Mononuclear cell (primary cell): ENCODE measurements around the gene PRPF18. TPM values are rescaled to one million over a fixed set of nuclear protein-coding genes. Genes with fewer than 3 reads are reported as not detected.

Experiments
- H3K27me3 ChIP-seq: 2 replicates; pipeline ENCODE4 v1.6.0; 2011; ENCODE audit warnings: low read length, control low read depth; ENCODE audit not compliant: insufficient read depth
- H3K4me1 ChIP-seq: 2 replicates; pipeline ENCODE4 v1.5.1; 2011; ENCODE audit warnings: mild to moderate bottlenecking, low read length, control low read depth; ENCODE audit not compliant: insufficient read depth
- H3K4me3 ChIP-seq: 2 replicates; pipeline ENCODE4 v1.5.1; 2011; ENCODE audit warnings: mild to moderate bottlenecking, low read length, moderate library complexity
- H3K9me3 ChIP-seq: 2 replicates; pipeline ENCODE4 v1.5.1; 2011; ENCODE audit warnings: low read depth, mild to moderate bottlenecking, control low read depth, low read length
- total RNA-seq: library from RNA; depleted of rRNA; stranded (reverse); fragments of >200 nt; gene quantifications from one replicate; pipeline ENCODE4 v1.2.3, GENCODE V29; 2012

PRPF18 gene
- total RNA-seq, 1 donor = 42.7 TPM

DNA sequence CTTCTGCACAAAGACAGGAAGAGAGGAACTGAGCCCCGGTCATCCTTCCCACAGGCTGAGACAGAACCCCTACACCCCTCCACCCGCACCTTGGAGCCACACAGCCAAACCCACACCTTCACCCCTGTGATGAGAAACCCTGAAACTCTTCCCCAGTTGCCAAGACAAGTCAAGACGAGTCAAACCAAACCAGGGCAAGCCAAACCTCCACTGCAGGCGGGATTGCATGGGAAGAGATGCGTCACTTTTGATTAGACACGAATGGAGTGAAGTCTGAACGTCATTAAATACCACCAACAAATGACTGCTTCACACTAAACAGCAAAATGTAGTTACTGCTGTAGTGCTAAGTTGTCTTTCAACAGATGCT lies 73.8 kb downstream of the PRPF18 start:
- Histone ChIP-seq H3K4me3 (no peak overlapping the region), H3K27me3 (no peaks in the 10 kb centered on the region), H3K4me1 (peaks cover 17% of the 10 kb centered on the region), H3K9me3 (no peaks in the 10 kb centered on the region)

DNA sequence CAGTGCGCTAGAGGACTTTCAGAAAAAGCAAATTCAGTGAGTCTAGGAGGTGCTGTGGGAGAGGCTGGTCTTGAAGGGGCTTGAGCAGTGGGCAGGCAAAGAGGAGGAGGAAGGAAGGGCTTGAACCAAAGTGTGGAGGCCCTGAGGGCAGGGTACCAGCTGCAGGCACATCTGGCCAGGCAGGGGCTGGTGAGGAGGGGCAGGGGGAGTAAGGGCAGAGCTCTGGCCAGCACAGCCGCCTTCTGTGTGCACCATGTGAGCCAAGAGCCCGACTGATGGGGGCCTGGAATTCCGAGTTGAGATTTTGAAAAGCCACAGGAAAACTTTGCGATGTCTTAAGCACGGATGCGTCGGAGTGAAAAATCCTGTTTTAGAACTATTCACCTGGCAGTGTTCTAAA lies 74.5 kb downstream of the PRPF18 start:
- no peak overlapping the region for H3K4me3 ChIP-seq
- no peaks in the 10 kb centered on the region for H3K27me3 ChIP-seq
- peaks cover 17% of the 10 kb centered on the region for H3K4me1 ChIP-seq
- no peaks in the 10 kb centered on the region for H3K9me3 ChIP-seq

DNA sequence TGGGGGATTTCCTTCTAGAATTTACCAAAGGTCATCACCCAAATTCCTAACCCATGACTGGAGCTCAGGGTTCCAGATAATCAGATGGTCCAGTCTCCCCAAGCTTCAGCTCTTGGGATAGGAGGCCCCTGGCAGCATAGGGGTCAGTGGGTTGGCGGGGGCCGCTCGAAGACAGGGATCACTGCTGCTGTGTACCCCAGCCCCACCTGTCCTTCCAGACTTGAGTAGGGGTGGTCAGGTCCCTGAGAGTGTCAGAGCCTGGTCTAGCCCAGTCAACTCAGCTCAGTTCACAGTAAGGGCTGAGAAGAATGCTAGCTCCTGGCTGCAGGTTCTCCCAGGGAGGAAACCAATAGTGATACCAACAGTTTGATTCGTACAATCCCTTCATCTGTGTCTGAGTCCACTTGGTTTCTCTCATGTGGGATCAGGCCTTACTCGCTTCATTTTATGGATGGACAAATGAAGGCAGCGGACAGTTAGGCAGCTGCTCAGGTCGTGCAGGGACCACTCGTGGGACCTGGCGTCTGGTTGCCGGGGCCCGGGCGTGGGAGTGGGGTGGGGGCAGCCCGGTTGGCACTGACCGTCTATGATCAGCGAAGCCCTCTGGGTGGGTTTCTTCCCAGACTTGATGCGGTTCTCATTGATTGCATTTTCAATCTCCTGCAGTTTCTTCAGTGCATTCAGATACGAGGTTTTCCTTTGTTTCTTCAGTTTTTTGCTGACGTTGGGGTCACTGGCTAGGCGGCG lies 78.9 kb downstream of the PRPF18 start:
- no peaks in the 10 kb centered on the region for H3K27me3 ChIP-seq
- H3K4me1 ChIP-seq = no peaks in the 10 kb centered on the region
- no peak overlapping the region for H3K4me3 ChIP-seq
- no peaks in the 10 kb centered on the region for H3K9me3 ChIP-seq

GRCh38 chr10:13668126-13668525 lies 81.4 kb downstream of the PRPF18 start:
- H3K4me3 ChIP-seq = no peak overlapping the region
- no peaks in the 10 kb centered on the region for H3K9me3 ChIP-seq
- no peaks in the 10 kb centered on the region for H3K4me1 ChIP-seq
- H3K27me3 ChIP-seq = no peaks in the 10 kb centered on the region

DNA sequence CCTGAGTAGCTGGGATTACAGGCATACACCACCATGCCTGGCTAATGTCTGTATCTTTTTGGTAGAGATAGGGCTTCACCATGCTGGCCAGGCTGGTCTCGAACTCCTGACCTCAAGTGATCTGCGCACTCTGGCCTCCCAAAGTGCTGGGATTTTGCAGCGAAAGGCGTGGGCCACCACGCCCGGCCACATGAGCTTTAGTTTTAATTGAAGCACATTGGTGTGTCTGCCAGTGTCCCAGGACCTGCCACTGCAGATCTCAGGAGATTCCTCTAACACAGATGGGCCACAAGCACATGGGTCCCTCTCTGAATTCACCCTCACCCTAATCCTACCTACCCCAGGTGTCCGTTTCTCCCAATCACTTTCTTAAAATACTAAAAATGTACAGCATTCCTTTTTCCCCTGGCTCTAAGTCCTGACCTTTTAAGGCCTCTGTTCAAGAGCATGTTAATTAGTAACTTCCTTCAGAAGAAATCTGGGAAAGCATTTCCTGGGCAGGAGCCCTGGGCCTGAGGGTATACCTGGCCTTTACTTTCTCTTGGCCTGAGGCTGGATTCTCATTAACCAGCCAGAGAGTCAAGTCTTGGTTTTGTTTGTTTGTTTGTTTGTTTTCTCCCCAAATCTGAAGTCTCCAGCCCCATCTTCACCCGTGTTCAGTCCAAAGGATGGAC lies 82.6 kb downstream of the PRPF18 start:
- Histone ChIP-seq H3K27me3 (no peaks in the 10 kb centered on the region), H3K9me3 (no peaks in the 10 kb centered on the region), H3K4me3 (no peak overlapping the region), H3K4me1 (no peaks in the 10 kb centered on the region)

DNA sequence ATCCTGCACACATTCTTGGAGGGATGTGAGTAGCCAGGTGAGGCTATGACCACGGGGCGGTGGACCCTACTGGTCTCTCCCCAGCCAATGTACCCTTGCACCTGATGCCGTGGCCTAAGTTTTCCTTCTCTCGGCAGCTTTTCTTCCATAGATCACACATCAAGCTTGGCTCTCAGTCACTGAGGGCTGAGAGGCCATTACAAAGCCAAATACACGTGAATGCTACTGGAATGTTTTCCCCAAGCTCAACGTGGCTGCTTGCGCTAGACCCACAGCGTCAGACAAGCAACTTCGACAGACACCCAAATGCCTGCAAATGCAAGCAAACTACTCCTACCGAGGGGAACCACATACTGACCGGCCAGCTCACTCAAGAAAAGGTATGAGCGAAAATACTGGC lies 83.1 kb downstream of the PRPF18 start:
- Histone ChIP-seq H3K27me3 (no peaks in the 10 kb centered on the region), H3K9me3 (no peaks in the 10 kb centered on the region), H3K4me1 (no peaks in the 10 kb centered on the region), H3K4me3 (no peak overlapping the region)

- Histone ChIP-seq H3K4me3 (no peak overlapping the region), H3K4me1 (no peaks in the 10 kb centered on the region), H3K27me3 (no peaks in the 10 kb centered on the region), H3K9me3 (no peaks in the 10 kb centered on the region)
Measured at GRCh38 chr10:13670311-13670710, 83.5 kb downstream of the PRPF18 start.

DNA sequence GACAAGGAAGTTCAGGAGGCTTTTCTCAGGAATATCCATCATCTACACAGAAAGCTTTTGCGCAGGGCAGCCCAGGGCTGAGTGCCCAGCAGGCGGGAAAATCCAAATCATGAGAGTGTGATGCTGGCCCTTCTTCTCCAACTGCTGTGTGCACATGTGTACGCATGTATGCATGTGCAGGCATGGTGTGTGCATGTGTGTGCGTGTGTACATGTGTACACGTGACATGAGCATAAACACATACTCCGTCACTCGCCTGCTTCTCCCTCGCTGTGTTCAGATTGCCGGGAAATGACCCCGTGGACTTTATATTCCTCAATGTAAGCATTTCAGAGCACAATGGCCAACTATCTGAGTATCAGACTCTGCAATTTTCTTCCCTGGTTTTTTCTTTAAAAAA lies 85.1 kb downstream of the PRPF18 start:
- H3K27me3 ChIP-seq = no peaks in the 10 kb centered on the region
- H3K4me3 ChIP-seq = no peak overlapping the region
- H3K9me3 ChIP-seq = no peaks in the 10 kb centered on the region
- H3K4me1 ChIP-seq = no peaks in the 10 kb centered on the region

DNA sequence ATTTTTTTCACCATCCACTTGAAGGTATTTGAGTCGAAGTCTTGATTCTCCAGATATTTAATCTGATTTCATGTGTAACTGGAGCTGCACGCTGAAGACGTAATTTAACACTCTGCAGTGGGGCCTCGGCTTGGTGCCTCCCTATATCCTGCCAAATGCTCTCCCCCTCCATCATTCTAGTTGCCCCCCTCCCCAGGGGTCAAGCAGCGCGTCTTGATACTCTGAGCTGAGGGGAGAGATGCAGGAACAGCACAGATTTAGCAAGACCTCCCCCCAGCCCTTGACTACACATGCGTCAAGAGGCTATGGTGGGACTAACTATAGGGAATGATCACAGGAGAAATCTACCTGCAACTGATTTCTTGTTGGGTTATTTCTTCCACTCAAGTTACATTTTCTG lies 85.8 kb downstream of the PRPF18 start:
- H3K9me3 ChIP-seq = no peaks in the 10 kb centered on the region
- no peaks in the 10 kb centered on the region for H3K27me3 ChIP-seq
- no peak overlapping the region for H3K4me3 ChIP-seq
- no peaks in the 10 kb centered on the region for H3K4me1 ChIP-seq

DNA sequence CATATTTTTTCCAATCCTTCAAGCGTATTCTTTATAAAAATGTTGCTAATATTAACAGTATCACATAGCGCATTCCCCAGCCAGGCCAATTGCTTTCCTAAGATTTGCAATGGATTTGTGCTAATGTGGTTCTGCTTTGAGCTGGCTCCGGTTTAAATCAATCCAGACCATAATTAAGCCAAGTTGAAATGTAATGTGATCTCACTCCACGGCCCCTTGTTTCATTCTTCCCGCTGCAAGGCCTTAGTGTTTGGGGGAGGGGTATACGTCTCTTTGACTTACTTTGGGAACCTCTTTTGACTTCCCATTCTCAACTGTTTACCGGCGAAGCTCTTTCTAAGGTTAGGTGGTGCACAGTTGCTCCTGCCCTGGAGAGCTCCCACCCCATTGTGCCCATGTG lies 86.4 kb downstream of the PRPF18 start:
- Histone ChIP-seq H3K4me3 (no peak overlapping the region), H3K9me3 (no peaks in the 10 kb centered on the region), H3K27me3 (no peaks in the 10 kb centered on the region), H3K4me1 (no peaks in the 10 kb centered on the region)

- no peak overlapping the region for H3K4me3 ChIP-seq
- no peaks in the 10 kb centered on the region for H3K27me3 ChIP-seq
- H3K4me1 ChIP-seq = no peaks in the 10 kb centered on the region
- no peaks in the 10 kb centered on the region for H3K9me3 ChIP-seq
Measured at GRCh38 chr10:13674645-13675588, 88.2 kb downstream of the PRPF18 start.

DNA sequence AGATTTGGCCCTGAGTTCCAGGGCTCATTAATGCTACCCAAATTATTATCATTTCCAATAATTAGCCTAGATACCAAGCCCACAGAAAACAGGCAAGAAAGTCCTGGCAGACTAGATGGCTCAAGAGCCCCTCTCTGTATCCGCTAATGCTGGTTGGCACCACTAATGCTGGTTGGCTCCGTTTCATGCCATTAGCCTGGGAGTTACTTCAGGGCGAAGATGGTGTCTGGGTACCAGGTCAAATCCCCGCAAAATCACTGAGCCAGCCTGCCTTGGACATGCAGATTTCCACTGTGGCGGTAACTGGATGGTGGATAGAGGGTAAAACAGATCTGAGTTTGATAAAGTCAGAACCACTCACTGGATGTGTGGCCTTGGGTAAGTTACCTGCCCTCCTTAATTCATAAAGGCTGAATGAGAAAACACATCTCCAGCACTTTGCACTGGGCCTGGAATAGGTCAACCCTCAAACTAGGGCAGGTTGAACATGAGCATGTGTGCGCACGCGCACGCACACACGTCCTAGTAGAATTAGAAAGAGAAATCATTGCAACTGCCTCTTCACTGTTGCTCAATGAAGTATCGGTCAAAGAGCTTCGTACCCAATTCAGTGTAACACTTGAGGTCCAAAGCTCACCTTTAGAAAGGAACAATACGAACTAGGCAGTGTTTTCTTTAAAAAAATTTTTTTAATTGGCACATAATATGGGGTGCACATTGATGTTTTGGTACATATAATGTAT lies 91.5 kb downstream of the PRPF18 start:
- Histone ChIP-seq H3K4me1 (no peaks in the 10 kb centered on the region), H3K27me3 (no peaks in the 10 kb centered on the region), H3K4me3 (no peak overlapping the region), H3K9me3 (no peaks in the 10 kb centered on the region)
